Loucy (cell line): Measurements from ENCODE around the gene BAIAP2L1.

Experiments used
- H2AFZ ChIP-seq: fragments of 200-600 bp; sonication (generic); 2 replicates; pipeline ENCODE4 v1.6.0; 2016; ENCODE audit warnings: antibody characterized with exemption, mild to moderate bottlenecking, low read length, moderate library complexity
- H3F3A ChIP-seq: fragments of 200-600 bp; 2 replicates; pipeline ENCODE4 v1.6.0; 2016; ENCODE audit warnings: antibody characterized with exemption, low read depth, mild to moderate bottlenecking
- H3K27me3 ChIP-seq: fragments of 200-600 bp; sonication (generic); 2 replicates; pipeline ENCODE4 v1.6.1; 2014; ENCODE audit warnings: low read length, mild to moderate bottlenecking; ENCODE audit not compliant: insufficient read depth, poor library complexity, severe bottlenecking
- H3K36me3 ChIP-seq: fragments of 200-600 bp; sonication (generic); 2 replicates; pipeline ENCODE4 v1.6.1; 2016; ENCODE audit warnings: low read length; ENCODE audit not compliant: insufficient read depth
- H3K4me1 ChIP-seq: fragments of 200-600 bp; sonication (generic); 2 replicates; pipeline ENCODE4 v1.5.1; 2014; ENCODE audit warnings: low read length, mild to moderate bottlenecking; ENCODE audit not compliant: insufficient read depth, poor library complexity, severe bottlenecking
- H3K4me2 ChIP-seq: fragments of 200-600 bp; sonication (generic); 2 replicates; pipeline ENCODE4 v1.6.0; 2014; ENCODE audit warnings: antibody characterized with exemption, low read length, low read depth, mild to moderate bottlenecking; ENCODE audit not compliant: poor library complexity, severe bottlenecking
- H3K4me3 ChIP-seq: fragments of 200-600 bp; sonication (generic); 2 replicates; pipeline ENCODE4 v1.5.1; 2014; ENCODE audit warnings: low read length, mild to moderate bottlenecking, mixed read lengths; ENCODE audit not compliant: poor library complexity, severe bottlenecking
- H3K79me2 ChIP-seq: fragments of 200-600 bp; sonication (generic); 2 replicates; pipeline ENCODE4 v1.6.1; 2014; ENCODE audit warnings: low read length; ENCODE audit not compliant: insufficient read depth
- H3K9ac ChIP-seq: fragments of 200-600 bp; sonication (generic); 2 replicates; pipeline ENCODE4 v1.6.0; 2014; ENCODE audit warnings: mild to moderate bottlenecking, low read depth, low read length, moderate library complexity; ENCODE audit not compliant: poor library complexity, severe bottlenecking
- H3K9me2 ChIP-seq: fragments of 200-600 bp; sonication (generic); replicated peaks from 2 replicates; pipeline ENCODE4 v1.6.1; 2016; ENCODE audit warnings: low read depth, low read length, mixed read lengths
- H3K9me3 ChIP-seq: fragments of 200-600 bp; sonication (generic); 2 replicates; pipeline ENCODE4 v1.6.1; 2014; ENCODE audit warnings: mild to moderate bottlenecking, antibody characterized with exemption, low read length, low read depth; ENCODE audit not compliant: insufficient read depth
- H4K20me1 ChIP-seq: fragments of 200-600 bp; sonication (generic); 2 replicates; pipeline ENCODE4 v1.6.0; 2014; ENCODE audit warnings: antibody characterized with exemption, low read length, mild to moderate bottlenecking; ENCODE audit not compliant: insufficient read depth, poor library complexity, severe bottlenecking
- CTCF ChIP-seq: fragments of 200-600 bp; sonication (generic); conservative IDR thresholded peaks from 2 replicates; pipeline ENCODE4 v1.5.1; 2014; ENCODE audit warnings: mild to moderate bottlenecking, antibody characterized with exemption, low read length
- EZH2phosphoT487 ChIP-seq: fragments of 200-600 bp; IDR thresholded peaks from 2 replicates; pipeline ENCODE4 v1.6.1; 2018; ENCODE audit warnings: antibody characterized with exemption, mild to moderate bottlenecking, moderate library complexity, borderline replicate concordance

The BAIAP2L1 gene

GRCh38 chr7:98439484-98439883 lies 38.6 kb upstream of the BAIAP2L1 start:
- TF ChIP-seq CTCF (no peak), EZH2phosphoT487 (no peak)
- Histone ChIP-seq H2AFZ (no peak overlapping the region), H3K9me2 (no peaks in the 10 kb centered on the region), H3K4me1 (peaks cover 11% of the 10 kb centered on the region), H3K9me3 (no peaks in the 10 kb centered on the region; the same call in 1 of the 2 replicates), H3F3A (no peaks in the 10 kb centered on the region), H3K4me2 (no peak overlapping the region), H3K79me2 (no peaks in the 10 kb centered on the region), H3K36me3 (no peaks in the 10 kb centered on the region), H3K9ac (no peak overlapping the region), H3K4me3 (no peak overlapping the region), H4K20me1 (no peaks in the 10 kb centered on the region), H3K27me3 (no peaks in the 10 kb centered on the region)

GRCh38 chr7:98434087-98434486 lies 33.2 kb upstream of the BAIAP2L1 start:
- H3K4me2 ChIP-seq = no peak overlapping the region
- TF ChIP-seq EZH2phosphoT487 = no peak
- TF ChIP-seq CTCF = no peak
- H3F3A ChIP-seq = no peaks in the 10 kb centered on the region
- no peak overlapping the region for H3K9ac ChIP-seq
- H3K4me3 ChIP-seq = no peak overlapping the region
- H3K79me2 ChIP-seq = no peaks in the 10 kb centered on the region
- H3K4me1 ChIP-seq = peaks cover 11% of the 10 kb centered on the region
- H3K36me3 ChIP-seq = no peaks in the 10 kb centered on the region
- H4K20me1 ChIP-seq = no peaks in the 10 kb centered on the region
- H3K9me2 ChIP-seq = no peaks in the 10 kb centered on the region
- H3K27me3 ChIP-seq = no peaks in the 10 kb centered on the region
- no peak overlapping the region for H2AFZ ChIP-seq
- H3K9me3 ChIP-seq = no peaks in the 10 kb centered on the region

- TF ChIP-seq EZH2phosphoT487 (no peak), CTCF (no peak)
- no peak overlapping the region for H2AFZ ChIP-seq
- H4K20me1 ChIP-seq = no peaks in the 10 kb centered on the region
- no peaks in the 10 kb centered on the region for H3K79me2 ChIP-seq
- no peak overlapping the region for H3K4me3 ChIP-seq
- H3K36me3 ChIP-seq = no peaks in the 10 kb centered on the region
- no peaks in the 10 kb centered on the region for H3K9me2 ChIP-seq
- H3F3A ChIP-seq = no peaks in the 10 kb centered on the region
- no peaks in the 10 kb centered on the region for H3K9me3 ChIP-seq
- H3K4me1 ChIP-seq = no peaks in the 10 kb centered on the region
- no peaks in the 10 kb centered on the region for H3K27me3 ChIP-seq
- H3K4me2 ChIP-seq = no peak overlapping the region
- H3K9ac ChIP-seq = no peak overlapping the region
Measured at GRCh38 chr7:98429799-98430198, 28.9 kb upstream of the BAIAP2L1 start.
